ENCODE results near the gene TWNK.

Gene TWNK

GRCh38 chr10:101040851-101041250 is 53.5 kb downstream of the TWNK start:
- no peak overlapping the region for H3K4me3 ChIP-seq (ENCODE audit: control insufficient read depth, low read depth, low read length)
- no peak for DNase-seq (ENCODE audit: low read depth)
- no peak for TF ChIP-seq CTCF (IDR thresholded peaks at IDR 0.05; ENCODE audit: control insufficient read depth, insufficient read depth, low read depth, low read length, missing control alignments)

- no peak overlapping the region for H3K4me3 ChIP-seq (ENCODE audit: control insufficient read depth, low read depth, low read length)
- DNase-seq (ENCODE audit: low read depth), result peak; percentile 76
- TF ChIP-seq CTCF (IDR thresholded peaks at IDR 0.05; ENCODE audit: control insufficient read depth, insufficient read depth, low read depth, low read length, missing control alignments), result peak; percentile 90
Measured at GRCh38 chr10:101041252-101041761, 54.0 kb downstream of the TWNK start.

- peak overlapping the region; percentile 44 for H3K4me3 ChIP-seq (ENCODE audit: control insufficient read depth, low read depth, low read length)
- no peak for DNase-seq (ENCODE audit: low read depth)
- no peak for TF ChIP-seq CTCF (IDR thresholded peaks at IDR 0.05; ENCODE audit: control insufficient read depth, insufficient read depth, low read depth, low read length, missing control alignments)
Measured at GRCh38 chr10:101042118-101042517, 54.8 kb downstream of the TWNK start.

GRCh38 chr10:101042667-101043362 is 55.5 kb downstream of the TWNK start:
- TF ChIP-seq CTCF (IDR thresholded peaks at IDR 0.05; ENCODE audit: control insufficient read depth, insufficient read depth, low read depth, low read length, missing control alignments), result no peak
- peak; percentile 77 for DNase-seq (ENCODE audit: low read depth)
- peak overlapping the region; percentile 44 for H3K4me3 ChIP-seq (ENCODE audit: control insufficient read depth, low read depth, low read length)

- no peak for TF ChIP-seq CTCF (IDR thresholded peaks at IDR 0.05; ENCODE audit: control insufficient read depth, insufficient read depth, low read depth, low read length, missing control alignments)
- H3K4me3 ChIP-seq (ENCODE audit: control insufficient read depth, low read depth, low read length), result peak overlapping the region; percentile 44
- no peak for DNase-seq (ENCODE audit: low read depth)
Measured at GRCh38 chr10:101043363-101043707, 56.0 kb downstream of the TWNK start.
